ENCODE data around the gene ALPL. TPM values are rescaled to one million over a fixed set of nuclear protein-coding genes. Genes with fewer than 3 reads are reported as not detected.

Gene ALPL
- total RNA-seq, 1 experiment from 2014 or later: 4.8 TPM

DNA sequence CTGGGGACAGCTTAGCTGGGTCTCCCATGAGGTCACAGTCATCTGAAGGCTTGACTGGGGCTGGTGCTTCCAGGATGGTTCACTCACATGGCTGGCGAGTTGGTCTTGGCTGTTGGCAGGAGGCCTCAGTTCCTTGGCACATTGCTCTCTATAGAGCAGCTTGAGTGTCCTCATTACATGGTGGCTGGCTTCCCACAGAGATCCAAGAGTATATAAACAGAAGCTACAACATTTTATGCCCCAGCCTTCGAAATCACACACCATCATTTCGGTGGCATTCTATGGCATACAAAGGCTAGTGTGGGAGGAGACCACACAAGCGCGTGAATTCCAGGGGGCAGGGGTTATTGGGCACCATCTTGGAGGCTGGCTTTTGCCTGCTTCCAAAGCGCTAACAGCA is 63.0 kb downstream of the ALPL start:
- H3K4me3 ChIP-seq (ENCODE audit: low read depth, low read length, poor library complexity, severe bottlenecking): no peak overlapping the region
- ChIA-PET POLR2A (ENCODE audit: low non-redundant PET) (no interaction called here), CTCF (no interaction called here)
- no TSS peak for BruUV-seq (replicated peaks)
- H3K4me1 ChIP-seq (ENCODE audit: insufficient read depth, low read length, poor library complexity, severe bottlenecking): peaks cover 12% of the 10 kb centered on the region
- intact Hi-C loops (cut with micrococcal nuclease; ENCODE audit: unreplicated experiment): loop anchor here (5.0 kb wide), 1 partner anchor 200 kb away; no protein-coding TSS in a partner anchor
- no peak for DNase-seq (ENCODE audit: low spot score)
- H3K9me3 ChIP-seq (ENCODE audit: low read depth, low read length, poor library complexity, severe bottlenecking): no peaks in the 10 kb centered on the region
- no peaks in the 10 kb centered on the region for H3K27me3 ChIP-seq (replicated peaks; ENCODE audit: insufficient read depth, low read depth, low read length, poor library complexity)
- no peak for TF ChIP-seq EZH2 (IDR thresholded peaks at IDR 0.05; ENCODE audit: borderline replicate concordance, low read depth, low read length, poor library complexity, severe bottlenecking)
- TF ChIP-seq, protein P1, sequence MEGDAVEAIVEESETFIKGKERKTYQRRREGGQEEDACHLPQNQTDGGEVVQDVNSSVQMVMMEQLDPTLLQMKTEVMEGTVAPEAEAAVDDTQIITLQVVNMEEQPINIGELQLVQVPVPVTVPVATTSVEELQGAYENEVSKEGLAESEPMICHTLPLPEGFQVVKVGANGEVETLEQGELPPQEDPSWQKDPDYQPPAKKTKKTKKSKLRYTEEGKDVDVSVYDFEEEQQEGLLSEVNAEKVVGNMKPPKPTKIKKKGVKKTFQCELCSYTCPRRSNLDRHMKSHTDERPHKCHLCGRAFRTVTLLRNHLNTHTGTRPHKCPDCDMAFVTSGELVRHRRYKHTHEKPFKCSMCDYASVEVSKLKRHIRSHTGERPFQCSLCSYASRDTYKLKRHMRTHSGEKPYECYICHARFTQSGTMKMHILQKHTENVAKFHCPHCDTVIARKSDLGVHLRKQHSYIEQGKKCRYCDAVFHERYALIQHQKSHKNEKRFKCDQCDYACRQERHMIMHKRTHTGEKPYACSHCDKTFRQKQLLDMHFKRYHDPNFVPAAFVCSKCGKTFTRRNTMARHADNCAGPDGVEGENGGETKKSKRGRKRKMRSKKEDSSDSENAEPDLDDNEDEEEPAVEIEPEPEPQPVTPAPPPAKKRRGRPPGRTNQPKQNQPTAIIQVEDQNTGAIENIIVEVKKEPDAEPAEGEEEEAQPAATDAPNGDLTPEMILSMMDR (conservative IDR thresholded peaks at IDR 0.05; ENCODE audit: low read depth, low read length): no peak
- H3K27ac ChIP-seq (ENCODE audit: low read depth, low read length, poor library complexity, severe bottlenecking): no peak overlapping the region
- no peaks in the 10 kb centered on the region for H3K36me3 ChIP-seq (ENCODE audit: insufficient read depth, low read length, poor library complexity, severe bottlenecking)

DNA sequence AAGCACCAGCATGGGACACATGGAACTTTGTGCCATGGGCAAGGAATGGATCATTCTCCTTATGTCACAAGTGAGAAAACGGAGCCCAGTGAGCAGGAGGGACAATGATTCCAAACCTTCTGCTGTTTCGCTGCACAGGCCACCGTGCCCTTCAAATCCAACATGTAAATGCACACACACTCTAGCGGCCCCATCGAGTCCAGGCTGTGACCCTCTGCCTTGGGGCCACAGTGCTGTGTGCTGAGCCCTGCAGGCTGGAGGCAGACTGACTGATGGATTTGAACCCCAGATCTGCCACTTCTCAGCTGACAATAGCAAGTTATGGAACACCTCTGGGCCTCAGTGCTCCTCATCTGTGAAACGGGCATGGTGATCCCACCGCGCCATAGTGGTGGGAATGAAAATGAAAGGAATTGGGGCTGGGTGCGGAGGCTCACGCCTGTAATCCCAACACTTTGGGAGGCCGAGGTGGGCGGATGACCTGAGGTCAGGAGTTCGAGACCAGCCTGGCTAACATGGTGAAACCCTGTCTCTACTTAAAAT is 63.6 kb downstream of the ALPL start:
- ChIA-PET POLR2A (ENCODE audit: low non-redundant PET) (no interaction called here), CTCF (no interaction called here)
- no peak for TF ChIP-seq EZH2 (IDR thresholded peaks at IDR 0.05; ENCODE audit: borderline replicate concordance, low read depth, low read length, poor library complexity, severe bottlenecking)
- TF ChIP-seq, protein P1 (conservative IDR thresholded peaks at IDR 0.05; ENCODE audit: low read depth, low read length): no peak
- no TSS peak for BruUV-seq (replicated peaks)
- DNase-seq (ENCODE audit: low spot score): no peak
- Histone ChIP-seq H3K9me3 (ENCODE audit: low read depth, low read length, poor library complexity, severe bottlenecking) (no peaks in the 10 kb centered on the region), H3K36me3 (ENCODE audit: insufficient read depth, low read length, poor library complexity, severe bottlenecking) (no peaks in the 10 kb centered on the region), H3K27ac (ENCODE audit: low read depth, low read length, poor library complexity, severe bottlenecking) (no peak overlapping the region), H3K27me3 (replicated peaks; ENCODE audit: insufficient read depth, low read depth, low read length, poor library complexity) (no peaks in the 10 kb centered on the region), H3K4me1 (ENCODE audit: insufficient read depth, low read length, poor library complexity, severe bottlenecking) (peaks cover 12% of the 10 kb centered on the region), H3K4me3 (ENCODE audit: low read depth, low read length, poor library complexity, severe bottlenecking) (no peak overlapping the region)
- intact Hi-C loops (cut with micrococcal nuclease; ENCODE audit: unreplicated experiment): loop anchor here (5.0 kb wide), 1 partner anchor 201 kb away; no protein-coding TSS in a partner anchor

DNA sequence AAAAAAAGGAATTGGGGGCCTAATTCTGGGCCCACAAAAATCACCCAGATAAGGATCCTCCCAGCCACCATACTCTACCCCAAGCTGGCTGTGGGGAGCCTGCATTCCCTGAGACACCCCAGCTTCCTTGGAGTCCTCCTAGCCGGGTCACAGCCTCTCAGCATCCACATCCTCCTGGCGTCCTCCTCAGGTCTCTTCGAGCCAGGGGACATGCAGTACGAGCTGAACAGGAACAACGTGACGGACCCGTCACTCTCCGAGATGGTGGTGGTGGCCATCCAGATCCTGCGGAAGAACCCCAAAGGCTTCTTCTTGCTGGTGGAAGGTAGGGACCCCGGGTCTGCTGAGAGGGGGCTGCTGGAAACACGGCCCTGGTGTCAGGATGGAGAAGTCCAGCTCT is 64.3 kb downstream of the ALPL start:
- BruUV-seq (replicated peaks): no TSS peak
- Histone ChIP-seq H3K4me3 (ENCODE audit: low read depth, low read length, poor library complexity, severe bottlenecking) (no peak overlapping the region), H3K27me3 (replicated peaks; ENCODE audit: insufficient read depth, low read depth, low read length, poor library complexity) (no peaks in the 10 kb centered on the region), H3K4me1 (ENCODE audit: insufficient read depth, low read length, poor library complexity, severe bottlenecking) (peaks cover 12% of the 10 kb centered on the region), H3K27ac (ENCODE audit: low read depth, low read length, poor library complexity, severe bottlenecking) (no peak overlapping the region), H3K36me3 (ENCODE audit: insufficient read depth, low read length, poor library complexity, severe bottlenecking) (no peaks in the 10 kb centered on the region), H3K9me3 (ENCODE audit: low read depth, low read length, poor library complexity, severe bottlenecking) (no peaks in the 10 kb centered on the region)
- ChIA-PET CTCF (no interaction called here), POLR2A (ENCODE audit: low non-redundant PET) (no interaction called here)
- DNase-seq (ENCODE audit: low spot score): no peak
- intact Hi-C loops (cut with micrococcal nuclease; ENCODE audit: unreplicated experiment): loop anchor here (5.0 kb wide), 1 partner anchor 201 kb away; no protein-coding TSS in a partner anchor
- TF ChIP-seq, protein P1 (conservative IDR thresholded peaks at IDR 0.05; ENCODE audit: low read depth, low read length): no peak
- no peak for TF ChIP-seq EZH2 (IDR thresholded peaks at IDR 0.05; ENCODE audit: borderline replicate concordance, low read depth, low read length, poor library complexity, severe bottlenecking)
